Hepatocyte (in vitro differentiated cells): Measurements from ENCODE around the gene TCP10L. TPM values are rescaled to one million over a fixed set of nuclear protein-coding genes. Genes with fewer than 3 reads are reported as not detected.

Source experiments
- DNase-seq: peaks from one replicate; pipeline ENCODE4 v3.0.0-alpha.2; 2016; ENCODE audit warnings: low spot score
- H2AFZ ChIP-seq: fragments of 200-600 bp; sonication (generic); 2 replicates; pipeline ENCODE4 v1.6.0; 2016; ENCODE audit warnings: antibody characterized with exemption, mild to moderate bottlenecking
- H3K27ac ChIP-seq: fragments of 200-600 bp; sonication (generic); 2 replicates; pipeline ENCODE4 v1.5.1; 2016; ENCODE audit warnings: mild to moderate bottlenecking
- H3K27me3 ChIP-seq: fragments of 200-600 bp; sonication (generic); 2 replicates; pipeline ENCODE4 v1.6.1; 2016
- H3K36me3 ChIP-seq: fragments of 200-600 bp; sonication (generic); replicated peaks from 2 replicates; pipeline ENCODE4 v1.5.1; 2016; ENCODE audit warnings: low read depth; ENCODE audit not compliant: insufficient read depth
- H3K4me1 ChIP-seq: fragments of 200-600 bp; sonication (generic); 2 replicates; pipeline ENCODE4 v1.5.1; 2016; ENCODE audit warnings: mild to moderate bottlenecking, moderate library complexity; ENCODE audit not compliant: insufficient read depth
- H3K4me2 ChIP-seq: fragments of 200-600 bp; sonication (generic); 2 replicates; pipeline ENCODE4 v1.6.0; 2016
- H3K4me3 ChIP-seq: fragments of 200-600 bp; sonication (generic); 2 replicates; pipeline ENCODE4 v1.5.1; 2016; ENCODE audit warnings: mild to moderate bottlenecking
- H3K79me2 ChIP-seq: fragments of 200-600 bp; sonication (generic); 2 replicates; pipeline ENCODE4 v1.6.0; 2017; ENCODE audit warnings: mild to moderate bottlenecking
- H3K9me2 ChIP-seq: fragments of 200-600 bp; sonication (generic); replicated peaks from 2 replicates; pipeline ENCODE4 v1.6.0; 2017; ENCODE audit warnings: mild to moderate bottlenecking; ENCODE audit not compliant: insufficient read depth
- H3K9me3 ChIP-seq: fragments of 200-600 bp; sonication (generic); 2 replicates; pipeline ENCODE4 v1.5.1; 2016; ENCODE audit warnings: low read depth, mild to moderate bottlenecking
- H4K20me1 ChIP-seq: fragments of 200-600 bp; sonication (generic); 2 replicates; pipeline ENCODE4 v1.6.0; 2016; ENCODE audit warnings: mild to moderate bottlenecking; ENCODE audit not compliant: insufficient read depth, poor library complexity, severe bottlenecking
- EZH2 ChIP-seq: fragments of 200-600 bp; sonication (generic); IDR thresholded peaks from 2 replicates; pipeline ENCODE4 v1.6.1; 2016; ENCODE audit warnings: antibody characterized with exemption, mild to moderate bottlenecking, borderline replicate concordance
- EZH2phosphoT487 ChIP-seq: fragments of 200-600 bp; sonication (generic); IDR thresholded peaks from one replicate; pipeline ENCODE4 v1.6.1; 2018; ENCODE audit warnings: antibody characterized with exemption, mild to moderate bottlenecking, low read depth, moderate library complexity; ENCODE audit not compliant: unreplicated experiment, severe bottlenecking
- WGBS: methylation state at CpG from one replicate; pipeline ENCODE4 v1.1.6; 2016; ENCODE audit warnings: low lambda C conversion rate; ENCODE audit errors: missing lambda C conversion rate; 5-methylcytosine and 5-hydroxymethylcytosine counted together
- polyA plus RNA-seq: library from polyadenylated mRNA; unstranded; fragments of >200 nt; fragmentation: Nextera tagmentation; extraction: Ambion mirVana; gene quantifications from 2 replicates; pipeline ENCODE4 v1.2.1, GENCODE V29; 2016
- total RNA-seq: library from RNA; depleted of rRNA; stranded (reverse); fragments of >200 nt; gene quantifications from 2 replicates; pipeline ENCODE4 v1.2.3, GENCODE V29; 2014
- TF ChIP-seq, protein P1 (sequence below): fragments of 200-600 bp; sonication (generic); IDR thresholded peaks from 2 replicates; pipeline ENCODE4 v1.5.1; 2016; ENCODE audit warnings: antibody characterized with exemption, mild to moderate bottlenecking; ENCODE audit not compliant: poor library complexity

TCP10L gene
- total and polyA plus RNA-seq, 2 experiments from 2014 or later: 0.40 to 1.0 TPM

DNA sequence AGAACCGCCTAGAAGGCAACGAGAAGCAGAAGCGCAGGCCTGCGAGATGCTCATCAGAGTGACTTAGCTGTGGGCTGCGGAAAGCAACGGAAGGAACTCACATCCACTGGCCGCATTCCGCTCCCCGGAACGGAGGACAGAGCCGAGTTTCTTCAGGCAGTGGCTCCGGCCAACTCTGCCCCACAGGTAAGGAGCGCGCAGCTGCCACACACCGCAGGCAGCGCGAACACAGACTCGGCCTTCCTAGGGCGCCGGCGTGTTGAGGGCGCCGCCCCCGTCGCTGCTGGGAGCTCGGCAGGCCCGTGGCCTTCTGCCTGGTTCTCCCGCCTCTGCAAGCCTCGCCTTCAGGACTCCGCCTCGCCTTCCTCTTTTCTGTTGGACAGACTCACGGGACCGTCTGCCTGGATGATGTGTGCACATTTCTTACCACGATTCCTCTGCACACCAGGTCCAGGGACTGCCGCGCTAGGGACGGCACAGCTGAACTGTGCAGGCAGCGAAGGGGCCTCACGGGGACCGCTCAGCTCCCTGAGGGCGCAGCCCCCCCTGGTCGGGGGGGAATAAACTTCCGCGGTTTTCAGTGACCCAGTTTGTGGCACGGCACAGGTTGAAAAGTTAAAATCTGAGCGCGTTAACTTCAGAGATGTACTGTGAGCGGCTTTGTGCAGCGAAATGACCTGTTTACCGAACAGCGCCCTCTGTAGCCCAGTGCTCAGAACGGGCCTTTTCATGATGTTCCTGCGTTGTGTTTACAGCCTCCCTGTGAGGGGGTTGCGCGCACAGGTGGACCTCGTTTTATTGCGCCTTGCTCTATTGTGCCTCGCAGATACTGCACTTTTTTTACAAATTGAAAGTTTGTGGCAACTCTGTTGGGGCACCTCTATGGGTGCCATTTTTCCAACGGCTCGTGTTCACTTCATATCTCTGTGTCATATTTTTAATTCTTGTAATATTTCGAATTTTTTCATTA lies 15.8 kb downstream of the TCP10L start:
- Histone ChIP-seq H3K9me3 (no peaks in the 10 kb centered on the region), H3K27me3 (peaks cover 4% of the 10 kb centered on the region), H3K4me3 (peak overlapping the region; percentile 81), H3K4me1 (no peaks in the 10 kb centered on the region), H3K36me3 (no peaks in the 10 kb centered on the region), H4K20me1 (no peaks in the 10 kb centered on the region), H2AFZ (peak overlapping the region; percentile 98), H3K9me2 (no peaks in the 10 kb centered on the region), H3K27ac (peak overlapping the region; percentile 74), H3K4me2 (peak overlapping the region; percentile 96), H3K79me2 (no peaks in the 10 kb centered on the region)
- DNase-seq: peak; percentile 89
- WGBS: 7% methylated on average over 54 of the region's 61 CpGs
- no peak for TF ChIP-seq EZH2
- no peak for TF ChIP-seq EZH2phosphoT487
- TF ChIP-seq, protein P1, sequence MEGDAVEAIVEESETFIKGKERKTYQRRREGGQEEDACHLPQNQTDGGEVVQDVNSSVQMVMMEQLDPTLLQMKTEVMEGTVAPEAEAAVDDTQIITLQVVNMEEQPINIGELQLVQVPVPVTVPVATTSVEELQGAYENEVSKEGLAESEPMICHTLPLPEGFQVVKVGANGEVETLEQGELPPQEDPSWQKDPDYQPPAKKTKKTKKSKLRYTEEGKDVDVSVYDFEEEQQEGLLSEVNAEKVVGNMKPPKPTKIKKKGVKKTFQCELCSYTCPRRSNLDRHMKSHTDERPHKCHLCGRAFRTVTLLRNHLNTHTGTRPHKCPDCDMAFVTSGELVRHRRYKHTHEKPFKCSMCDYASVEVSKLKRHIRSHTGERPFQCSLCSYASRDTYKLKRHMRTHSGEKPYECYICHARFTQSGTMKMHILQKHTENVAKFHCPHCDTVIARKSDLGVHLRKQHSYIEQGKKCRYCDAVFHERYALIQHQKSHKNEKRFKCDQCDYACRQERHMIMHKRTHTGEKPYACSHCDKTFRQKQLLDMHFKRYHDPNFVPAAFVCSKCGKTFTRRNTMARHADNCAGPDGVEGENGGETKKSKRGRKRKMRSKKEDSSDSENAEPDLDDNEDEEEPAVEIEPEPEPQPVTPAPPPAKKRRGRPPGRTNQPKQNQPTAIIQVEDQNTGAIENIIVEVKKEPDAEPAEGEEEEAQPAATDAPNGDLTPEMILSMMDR: peak; percentile 90

- Histone ChIP-seq H3K9me3 (no peaks in the 10 kb centered on the region), H3K79me2 (no peaks in the 10 kb centered on the region), H3K27me3 (no peaks in the 10 kb centered on the region), H3K36me3 (no peaks in the 10 kb centered on the region), H3K4me3 (no peak overlapping the region), H3K4me1 (no peaks in the 10 kb centered on the region), H4K20me1 (no peaks in the 10 kb centered on the region), H3K27ac (no peak overlapping the region), H2AFZ (no peak overlapping the region), H3K9me2 (no peaks in the 10 kb centered on the region), H3K4me2 (no peak overlapping the region)
- TF ChIP-seq EZH2: no peak
- TF ChIP-seq, protein P1: no peak
- TF ChIP-seq EZH2phosphoT487: no peak
- DNase-seq: no peak
- 93% methylated on average over 8 of the region's 8 CpGs for WGBS
Measured at GRCh38 chr21:32567626-32568025, 17.7 kb downstream of the TCP10L start.

- no peak overlapping the region for H2AFZ ChIP-seq
- H3K36me3 ChIP-seq: no peaks in the 10 kb centered on the region
- H3K4me3 ChIP-seq: no peak overlapping the region
- WGBS: 94% methylated on average over 5 of the region's 5 CpGs
- no peak for TF ChIP-seq EZH2phosphoT487
- TF ChIP-seq EZH2: no peak
- TF ChIP-seq, protein P1: no peak
- H3K27ac ChIP-seq: no peak overlapping the region
- no peaks in the 10 kb centered on the region for H3K9me3 ChIP-seq
- no peaks in the 10 kb centered on the region for H3K4me1 ChIP-seq
- no peak overlapping the region for H3K4me2 ChIP-seq
- H4K20me1 ChIP-seq: no peaks in the 10 kb centered on the region
- H3K79me2 ChIP-seq: no peaks in the 10 kb centered on the region
- no peak for DNase-seq
- H3K27me3 ChIP-seq: no peaks in the 10 kb centered on the region
- no peaks in the 10 kb centered on the region for H3K9me2 ChIP-seq
Measured at GRCh38 chr21:32566741-32567389, 18.5 kb downstream of the TCP10L start.
